ENCODE data around the gene TIMP2.
A peak's percentile ranks its signal among the peaks of the same experiment; 100 is the strongest.

The TIMP2 gene, protein sequence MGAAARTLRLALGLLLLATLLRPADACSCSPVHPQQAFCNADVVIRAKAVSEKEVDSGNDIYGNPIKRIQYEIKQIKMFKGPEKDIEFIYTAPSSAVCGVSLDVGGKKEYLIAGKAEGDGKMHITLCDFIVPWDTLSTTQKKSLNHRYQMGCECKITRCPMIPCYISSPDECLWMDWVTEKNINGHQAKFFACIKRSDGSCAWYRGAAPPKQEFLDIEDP

DNA sequence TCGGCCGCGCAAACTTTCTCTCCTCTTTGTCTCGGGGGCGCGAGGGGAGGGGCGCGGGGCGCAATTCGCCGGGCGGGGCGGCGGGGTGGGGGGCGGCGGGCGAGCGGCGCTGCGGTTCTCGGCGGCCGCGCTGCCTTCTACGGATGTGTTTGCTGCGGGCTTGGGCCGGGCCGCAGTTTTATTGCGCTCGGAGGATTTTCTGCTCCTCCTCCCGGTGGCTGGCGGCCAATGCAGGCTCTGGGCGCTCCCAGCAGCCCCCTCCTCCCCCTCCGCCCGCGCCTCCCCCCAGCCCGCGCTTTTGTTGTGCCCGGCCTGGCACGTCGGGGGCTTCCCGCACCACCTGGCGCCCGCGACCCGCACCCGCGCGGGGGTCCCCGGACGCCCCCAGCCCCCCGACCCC is at the start of gene TIMP2:
TSS of gene TIMP2 (minus strand) at position 154 of the 400 bp plus-strand sequence. CDS start 299 bp downstream, outside the sequence.
- Histone ChIP-seq H3K36me3 (no peaks in the 10 kb centered on the region), H3K9me3 (no peaks in the 10 kb centered on the region), H3K27ac (peak within 1 kb of the TSS; percentile 96 to 98), H3K4me1 (peaks cover 0 to 56% (median 46%) of the 10 kb centered on the region in 4 donors), H3K4me3 (peak within 1 kb of the TSS; percentile 89 to 91), H3K27me3 (no peaks in the 10 kb centered on the region)
- intact Hi-C loops (cut with DNase I; ENCODE audit: low total_unique reads), result no loop called here
- peak; percentile 88 to 95 for DNase-seq
- TF ChIP-seq, protein P1, sequence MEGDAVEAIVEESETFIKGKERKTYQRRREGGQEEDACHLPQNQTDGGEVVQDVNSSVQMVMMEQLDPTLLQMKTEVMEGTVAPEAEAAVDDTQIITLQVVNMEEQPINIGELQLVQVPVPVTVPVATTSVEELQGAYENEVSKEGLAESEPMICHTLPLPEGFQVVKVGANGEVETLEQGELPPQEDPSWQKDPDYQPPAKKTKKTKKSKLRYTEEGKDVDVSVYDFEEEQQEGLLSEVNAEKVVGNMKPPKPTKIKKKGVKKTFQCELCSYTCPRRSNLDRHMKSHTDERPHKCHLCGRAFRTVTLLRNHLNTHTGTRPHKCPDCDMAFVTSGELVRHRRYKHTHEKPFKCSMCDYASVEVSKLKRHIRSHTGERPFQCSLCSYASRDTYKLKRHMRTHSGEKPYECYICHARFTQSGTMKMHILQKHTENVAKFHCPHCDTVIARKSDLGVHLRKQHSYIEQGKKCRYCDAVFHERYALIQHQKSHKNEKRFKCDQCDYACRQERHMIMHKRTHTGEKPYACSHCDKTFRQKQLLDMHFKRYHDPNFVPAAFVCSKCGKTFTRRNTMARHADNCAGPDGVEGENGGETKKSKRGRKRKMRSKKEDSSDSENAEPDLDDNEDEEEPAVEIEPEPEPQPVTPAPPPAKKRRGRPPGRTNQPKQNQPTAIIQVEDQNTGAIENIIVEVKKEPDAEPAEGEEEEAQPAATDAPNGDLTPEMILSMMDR (IDR thresholded peaks at IDR 0.05), result peak; percentile 3 to 23

DNA sequence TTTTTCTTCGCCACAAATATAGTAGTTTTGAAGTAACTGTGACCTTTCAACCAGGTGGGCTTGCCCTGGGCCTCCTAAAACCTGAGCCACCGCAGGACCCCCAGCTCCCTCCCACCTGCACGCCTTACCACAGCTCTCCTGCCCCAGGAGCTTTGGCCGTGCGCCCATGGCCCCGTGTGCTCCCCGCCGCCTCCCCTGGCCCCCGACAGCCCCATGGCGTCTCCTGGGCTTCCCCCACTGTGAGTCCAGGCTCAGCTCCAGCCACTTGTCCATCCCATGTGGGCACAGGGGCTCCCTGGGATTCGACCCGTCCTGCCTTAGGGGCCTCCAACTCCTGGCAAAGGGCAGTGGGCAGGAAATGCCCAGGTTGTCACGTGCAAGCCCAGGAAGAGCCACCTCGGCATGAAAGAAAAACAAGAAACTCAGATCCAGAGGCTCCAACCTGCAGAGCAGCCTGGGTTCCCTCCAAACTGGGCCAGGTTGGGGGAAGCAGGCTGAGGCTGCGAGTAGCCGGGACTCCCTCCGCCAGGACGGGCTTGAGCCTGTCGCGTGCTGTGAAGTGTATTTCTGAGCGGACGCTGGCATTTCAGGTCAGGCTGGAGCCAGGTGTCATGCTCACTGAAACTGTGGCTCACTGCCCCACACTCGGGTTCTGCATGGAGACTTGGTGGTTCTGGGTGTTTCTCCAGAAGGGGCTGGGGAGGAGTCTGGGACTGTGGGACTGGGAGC is 48.8 kb upstream of the TIMP2 start:
- TF ChIP-seq, protein P1 (IDR thresholded peaks at IDR 0.05), result no peak
- intact Hi-C loops (cut with DNase I; ENCODE audit: low total_unique reads), result loop anchor here (5.0 kb wide), 2 partner anchors 52 to 92 kb away; no protein-coding TSS in a partner anchor
- H3K36me3 ChIP-seq, result peaks cover 0 to 20% (median 0%) of the 10 kb centered on the region in 3 donors
- H3K27ac ChIP-seq, result no peak overlapping the region
- no peak overlapping the region for H3K4me3 ChIP-seq
- H3K9me3 ChIP-seq, result no peaks in the 10 kb centered on the region
- no peaks in the 10 kb centered on the region for H3K27me3 ChIP-seq
- DNase-seq, result no peak
- H3K4me1 ChIP-seq, result peaks cover 0 to 49% (median 40%) of the 10 kb centered on the region in 4 donors

DNA sequence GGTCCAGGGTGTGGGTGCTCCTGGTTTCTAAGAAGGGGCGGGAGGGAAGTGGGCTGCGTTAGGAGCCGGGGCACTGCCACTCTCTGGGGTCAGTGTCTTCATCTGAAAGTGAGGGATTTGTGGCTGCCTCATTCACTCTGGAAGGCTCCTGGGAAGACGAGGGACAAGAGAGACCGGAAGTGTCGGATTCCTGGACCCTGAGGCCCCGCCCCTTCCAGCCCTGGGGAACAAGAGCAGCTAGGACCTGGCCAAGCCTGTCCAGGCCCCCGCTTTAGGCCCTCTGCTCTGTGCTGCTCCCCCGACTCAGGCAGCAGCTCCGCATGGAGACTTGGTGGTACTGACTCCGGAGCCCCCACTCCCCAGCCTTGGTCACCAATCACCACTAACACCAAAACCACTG is 48.0 kb upstream of the TIMP2 start:
- Histone ChIP-seq H3K4me1 (peaks cover 0 to 42% (median 33%) of the 10 kb centered on the region in 4 donors), H3K9me3 (no peaks in the 10 kb centered on the region), H3K27me3 (no peaks in the 10 kb centered on the region), H3K27ac (no peak overlapping the region), H3K4me3 (no peak overlapping the region), H3K36me3 (peaks cover 0 to 28% (median 0%) of the 10 kb centered on the region in 3 donors)
- intact Hi-C loops (cut with DNase I; ENCODE audit: low total_unique reads), result loop anchor here (5.0 kb wide), 2 partner anchors 51 to 91 kb away; no protein-coding TSS in a partner anchor
- TF ChIP-seq, protein P1 (IDR thresholded peaks at IDR 0.05), result no peak
- no peak for DNase-seq

DNA sequence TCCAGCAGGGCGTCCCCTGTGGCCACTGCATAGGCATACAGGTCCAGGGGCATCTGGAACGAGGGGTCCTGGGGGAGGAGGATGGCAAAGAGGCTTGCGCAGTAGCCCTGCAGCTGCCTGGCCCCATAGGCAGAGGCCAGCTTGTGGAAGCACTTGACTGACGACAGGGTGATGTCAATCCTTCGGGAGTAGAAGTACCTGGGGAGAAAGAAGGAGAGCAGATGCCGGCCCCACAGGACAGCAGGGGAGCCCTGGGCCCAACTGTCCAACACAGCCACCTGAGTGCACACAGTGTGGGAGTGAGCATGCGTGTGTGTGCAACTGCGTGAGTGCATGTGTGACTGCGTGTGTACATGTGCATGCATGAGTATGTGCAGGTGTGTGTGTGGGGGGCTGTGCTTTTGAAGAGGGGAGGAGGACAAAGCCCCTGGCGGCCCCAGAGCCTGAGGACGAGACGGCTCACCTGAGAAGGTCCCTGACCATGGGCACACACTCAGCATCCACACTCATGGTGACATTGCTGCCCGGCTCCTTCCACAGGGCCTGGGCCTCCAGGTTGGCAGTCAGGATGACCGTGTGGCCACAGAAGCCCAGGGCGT is 47.4 kb upstream of the TIMP2 start:
- intact Hi-C loops (cut with DNase I; ENCODE audit: low total_unique reads), result loop anchor here (5.0 kb wide), 2 partner anchors 50 to 90 kb away; no protein-coding TSS in a partner anchor
- TF ChIP-seq, protein P1 (IDR thresholded peaks at IDR 0.05), result no peak
- Histone ChIP-seq H3K27ac (no peak overlapping the region), H3K36me3 (peaks cover 0 to 33% (median 0%) of the 10 kb centered on the region in 3 donors), H3K9me3 (no peaks in the 10 kb centered on the region), H3K4me1 (peaks cover 0 to 37% (median 28%) of the 10 kb centered on the region in 4 donors), H3K4me3 (no peak overlapping the region), H3K27me3 (no peaks in the 10 kb centered on the region)
- no peak for DNase-seq

DNA sequence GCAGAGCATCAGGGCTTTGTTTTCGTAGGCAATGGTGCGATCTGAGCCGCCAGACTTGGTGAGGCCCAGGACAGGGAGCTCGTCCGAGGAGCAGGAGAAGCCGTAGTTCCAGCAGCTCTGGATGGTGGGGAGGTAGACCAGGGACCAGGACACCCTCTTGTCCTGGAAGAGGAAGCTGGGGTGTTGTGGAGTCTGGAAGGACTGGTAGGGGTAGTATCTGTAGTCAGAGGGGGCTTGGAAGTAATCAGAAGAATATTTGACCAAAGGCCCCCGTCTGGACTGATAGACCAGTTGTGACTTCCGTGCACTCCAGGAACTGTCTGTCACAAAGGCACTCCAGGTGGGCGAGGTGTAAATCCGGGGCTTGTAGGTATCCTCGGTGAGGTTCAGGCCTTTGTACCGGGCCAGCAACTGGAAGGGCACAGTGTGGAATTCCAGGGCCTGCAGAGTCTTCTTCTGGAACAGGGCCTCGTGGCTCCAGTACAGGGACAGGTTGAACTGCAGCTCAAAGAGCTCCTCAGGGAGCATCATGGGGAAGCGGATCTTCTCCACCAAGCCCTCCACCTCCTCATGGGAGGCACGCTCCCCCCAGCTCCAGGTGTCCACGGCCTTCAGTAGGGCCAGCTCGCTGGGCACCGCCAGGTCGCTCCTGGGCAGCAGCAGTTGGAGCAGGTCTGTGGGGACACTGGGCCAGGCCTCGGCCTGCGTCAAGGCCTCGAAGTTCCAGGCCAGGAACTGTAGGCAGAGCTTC is 46.7 kb upstream of the TIMP2 start:
- Histone ChIP-seq H3K27ac (peak overlapping the region; percentile 15 to 32), H3K4me1 (peaks cover 0 to 36% (median 23%) of the 10 kb centered on the region in 4 donors), H3K27me3 (no peaks in the 10 kb centered on the region), H3K9me3 (no peaks in the 10 kb centered on the region), H3K36me3 (peaks cover 0 to 39% (median 0%) of the 10 kb centered on the region in 3 donors), H3K4me3 (no peak overlapping the region)
- DNase-seq, result no peak
- intact Hi-C loops (cut with DNase I; ENCODE audit: low total_unique reads), result loop anchor here (2.0 to 5.0 kb wide), 3 partner anchors 50 to 103 kb away; no protein-coding TSS in a partner anchor
- TF ChIP-seq, protein P1 (IDR thresholded peaks at IDR 0.05), result no peak
